Measurements from ENCODE around the gene MBP. TPM values are rescaled to one million over a fixed set of nuclear protein-coding genes. Genes with fewer than 3 reads are reported as not detected.

MBP gene
- total RNA-seq, 2 donors from 2014 or later: 43.0 to 65.8 TPM

DNA sequence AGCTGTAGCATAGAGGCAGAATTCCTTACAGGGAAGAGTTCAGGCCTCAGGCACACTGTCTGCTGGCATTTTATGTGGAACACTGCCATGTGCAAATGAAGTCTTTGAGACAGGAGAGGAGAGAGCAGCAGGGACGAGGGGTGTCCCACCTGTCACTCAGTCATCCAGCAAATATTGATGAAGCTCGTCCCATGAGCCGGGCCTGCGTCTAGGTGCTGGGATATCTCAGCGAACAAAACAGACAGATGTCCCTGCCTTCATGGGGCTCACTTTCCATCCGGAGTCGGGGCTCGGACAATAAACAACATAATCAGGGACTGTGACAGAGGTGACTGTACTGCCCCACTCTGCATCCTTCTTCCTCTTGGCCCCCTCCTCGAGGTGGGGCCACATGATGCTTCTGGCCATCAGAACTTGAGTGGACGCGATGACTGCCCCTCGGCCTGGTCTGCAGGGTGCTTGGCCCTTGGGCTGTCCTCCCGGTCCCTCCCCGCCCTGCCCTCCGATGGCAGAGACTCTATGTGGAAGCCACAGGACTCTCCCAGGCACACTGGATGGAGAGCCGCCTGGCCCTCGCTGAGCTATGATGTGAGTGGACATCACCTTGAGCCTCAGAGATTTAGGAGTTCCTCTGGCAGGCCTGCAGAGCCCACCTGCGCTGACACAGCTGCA is 78.8 kb downstream of the MBP start:
- peaks cover 9% of the 10 kb centered on the region for H3K4me1 ChIP-seq

DNA sequence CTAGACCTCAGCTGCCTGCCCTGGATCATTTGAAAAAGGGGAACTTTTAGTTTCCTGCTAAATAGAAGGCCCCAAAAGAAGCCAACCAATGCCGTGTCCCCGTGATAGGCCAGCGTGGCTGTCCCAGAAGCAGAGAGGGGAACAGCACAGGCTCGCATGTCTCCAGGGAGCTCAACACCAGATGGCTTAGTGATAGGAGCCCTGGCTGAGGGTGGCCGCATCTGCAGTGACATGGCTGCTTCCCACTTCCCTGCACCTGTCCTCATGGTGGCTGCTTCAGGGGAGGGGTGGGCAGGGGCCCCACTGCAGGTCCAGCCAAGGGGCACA is 79.6 kb downstream of the MBP start:
- no peak overlapping the region for H3K27ac ChIP-seq

More for the DNA sequence above, 78.8 kb downstream of the MBP start:
- H3K4me3 ChIP-seq: no peak overlapping the region
- H3K27me3 ChIP-seq: no peaks in the 10 kb centered on the region
- no peaks in the 10 kb centered on the region for H3K9me3 ChIP-seq
- intact Hi-C loops (cut with DNase I): no loop called here
- peak overlapping the region; percentile 69 for H3K27ac ChIP-seq
- H3K36me3 ChIP-seq: no peaks in the 10 kb centered on the region
- no peak for TF ChIP-seq CTCF (IDR thresholded peaks at IDR 0.05)
- no peak for DNase-seq
- peak overlapping the region in 1 of 2 donors; percentile 37 for H3K9ac ChIP-seq (ENCODE audit: low read depth in 2 of 2, low read length in 2 of 2)

DNA sequence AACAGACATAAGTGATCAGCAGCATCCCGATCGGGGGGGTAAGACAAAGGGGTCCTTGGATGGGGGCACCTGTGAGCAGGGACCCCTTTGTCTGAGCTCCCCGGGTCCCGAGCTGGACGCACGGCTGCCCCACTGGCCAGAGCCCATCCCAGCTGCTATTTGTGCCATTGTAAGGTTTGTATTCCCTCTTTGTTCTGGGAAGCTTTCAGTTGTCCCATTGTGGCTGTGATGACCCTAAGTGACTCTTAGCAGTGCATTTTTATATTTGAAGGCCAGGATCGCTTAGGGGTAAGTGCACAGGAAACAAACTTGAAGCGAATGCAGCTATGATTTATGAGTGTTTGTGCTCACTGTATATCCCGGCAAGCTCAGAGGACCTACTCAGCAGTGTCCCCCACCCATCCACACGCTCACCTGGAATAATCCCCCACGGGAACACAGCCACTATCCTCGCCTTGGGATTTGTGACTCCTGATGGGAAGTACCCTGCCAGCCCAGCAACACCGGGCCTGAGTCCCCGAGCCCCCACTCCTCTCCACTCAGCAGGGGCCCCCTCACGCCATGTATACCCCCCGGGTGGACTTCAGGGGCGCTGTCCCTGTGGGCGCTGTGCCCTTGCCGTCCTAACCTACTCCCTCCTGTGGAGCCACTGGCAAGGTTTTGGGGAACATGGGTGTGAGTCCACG is 80.1 kb downstream of the MBP start:
- peaks cover 9% of the 10 kb centered on the region for H3K4me1 ChIP-seq
- H3K27me3 ChIP-seq: no peaks in the 10 kb centered on the region
- H3K4me3 ChIP-seq: no peak overlapping the region
- H3K9me3 ChIP-seq: no peaks in the 10 kb centered on the region
- H3K27ac ChIP-seq: no peak overlapping the region
- no peak for TF ChIP-seq CTCF (IDR thresholded peaks at IDR 0.05)
- peak overlapping the region; percentile 17 to 19 for H3K9ac ChIP-seq (ENCODE audit: low read depth in 2 of 2, low read length in 2 of 2)
- H3K36me3 ChIP-seq: no peaks in the 10 kb centered on the region
- DNase-seq: no peak
- intact Hi-C loops (cut with DNase I): no loop called here

More for the DNA sequence above, 79.6 kb downstream of the MBP start:
- intact Hi-C loops (cut with DNase I): no loop called here
- Histone ChIP-seq H3K9ac (ENCODE audit: low read depth in 2 of 2, low read length in 2 of 2) (no peak overlapping the region), H3K36me3 (no peaks in the 10 kb centered on the region), H3K9me3 (no peaks in the 10 kb centered on the region), H3K4me1 (peaks cover 9% of the 10 kb centered on the region), H3K27me3 (no peaks in the 10 kb centered on the region), H3K4me3 (no peak overlapping the region)
- TF ChIP-seq CTCF (IDR thresholded peaks at IDR 0.05): no peak
- DNase-seq: no peak

DNA sequence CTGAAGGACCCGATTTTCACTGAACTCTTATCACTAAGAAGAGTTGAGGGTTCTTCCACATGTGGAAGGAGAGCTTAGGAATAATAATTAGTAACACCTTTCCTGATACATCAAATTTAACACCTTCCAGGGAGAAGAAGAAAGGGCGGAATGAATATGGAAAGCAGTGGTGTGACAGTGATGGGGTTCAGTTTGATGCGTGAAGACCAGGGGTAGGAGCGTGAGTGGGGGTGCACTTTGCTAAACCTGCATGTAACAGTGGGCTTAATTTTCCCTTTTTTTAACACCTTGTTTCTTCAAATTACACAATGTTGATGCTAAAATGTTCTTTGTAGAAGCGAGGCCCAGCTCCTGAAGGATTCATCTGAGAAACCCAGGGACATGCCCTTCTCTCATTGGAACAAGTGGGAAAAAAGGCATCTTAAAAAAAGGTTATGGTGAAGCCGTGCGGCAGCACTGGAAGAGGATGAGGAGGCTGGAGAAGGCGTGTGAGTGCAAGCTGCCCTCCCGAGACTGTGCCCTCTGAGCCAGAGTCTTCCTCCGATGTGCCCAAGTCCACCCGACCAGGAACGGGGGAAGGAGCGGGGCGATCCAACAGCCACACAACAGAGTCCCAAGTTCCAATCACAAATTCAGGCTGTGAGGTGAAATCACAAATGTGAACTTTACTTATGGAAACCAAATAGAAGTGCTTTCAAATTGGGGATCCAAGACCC is 80.8 kb downstream of the MBP start:
- Histone ChIP-seq H3K27me3 (no peaks in the 10 kb centered on the region), H3K9ac (ENCODE audit: low read depth in 2 of 2, low read length in 2 of 2) (no peak overlapping the region), H3K4me3 (no peak overlapping the region), H3K9me3 (no peaks in the 10 kb centered on the region), H3K4me1 (peaks cover 4% of the 10 kb centered on the region), H3K27ac (no peak overlapping the region), H3K36me3 (no peaks in the 10 kb centered on the region)
- TF ChIP-seq CTCF (IDR thresholded peaks at IDR 0.05): no peak
- no peak for DNase-seq
- intact Hi-C loops (cut with DNase I): no loop called here

DNA sequence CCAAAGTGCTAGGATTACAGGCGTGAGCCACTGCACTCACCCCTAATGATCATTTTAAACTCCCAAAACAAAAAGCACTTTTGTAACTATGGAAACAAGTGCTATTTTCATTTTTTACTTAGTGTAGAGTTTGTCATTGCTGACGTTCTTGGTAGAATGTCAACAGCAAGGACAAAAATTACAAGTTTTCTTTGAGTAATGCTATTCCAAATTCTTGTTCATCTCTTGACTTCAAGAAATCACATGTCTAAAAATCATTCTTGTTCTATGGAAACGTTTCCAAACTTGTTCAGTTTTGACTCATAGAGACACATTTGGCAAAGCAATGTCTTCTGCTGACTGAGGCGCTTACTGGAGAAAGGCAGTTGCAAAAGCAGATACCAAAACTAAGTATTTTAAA is 82.6 kb downstream of the MBP start:
- Histone ChIP-seq H3K36me3 (no peaks in the 10 kb centered on the region), H3K9me3 (no peaks in the 10 kb centered on the region), H3K27ac (no peak overlapping the region), H3K27me3 (no peaks in the 10 kb centered on the region), H3K9ac (ENCODE audit: low read depth in 2 of 2, low read length in 2 of 2) (no peak overlapping the region), H3K4me3 (no peak overlapping the region), H3K4me1 (no peaks in the 10 kb centered on the region)
- TF ChIP-seq CTCF (IDR thresholded peaks at IDR 0.05): no peak
- intact Hi-C loops (cut with DNase I): no loop called here
- DNase-seq: no peak
